Measurements from ENCODE around the gene MYOCD.

DNA sequence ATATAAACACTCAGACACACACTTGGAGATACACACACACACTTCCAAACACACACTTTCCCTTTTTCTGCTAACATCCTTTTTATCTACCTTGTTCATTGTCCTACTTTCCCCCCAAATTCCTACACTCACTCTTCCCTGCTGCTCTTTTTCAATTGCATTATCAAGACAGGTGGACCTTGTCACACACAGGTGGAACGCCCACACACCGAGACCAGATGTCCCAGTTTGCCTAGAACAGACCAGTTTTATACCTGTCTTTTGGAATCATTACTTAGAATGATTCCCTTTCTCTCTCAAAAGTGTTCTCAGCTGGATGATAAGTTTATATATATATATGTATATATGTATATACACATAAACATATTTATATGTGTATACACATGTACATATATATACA, 72.9 kb downstream of the MYOCD start:
- no peak for TF ChIP-seq POLR2A (IDR thresholded peaks at IDR 0.05)
- TF ChIP-seq, protein P1, sequence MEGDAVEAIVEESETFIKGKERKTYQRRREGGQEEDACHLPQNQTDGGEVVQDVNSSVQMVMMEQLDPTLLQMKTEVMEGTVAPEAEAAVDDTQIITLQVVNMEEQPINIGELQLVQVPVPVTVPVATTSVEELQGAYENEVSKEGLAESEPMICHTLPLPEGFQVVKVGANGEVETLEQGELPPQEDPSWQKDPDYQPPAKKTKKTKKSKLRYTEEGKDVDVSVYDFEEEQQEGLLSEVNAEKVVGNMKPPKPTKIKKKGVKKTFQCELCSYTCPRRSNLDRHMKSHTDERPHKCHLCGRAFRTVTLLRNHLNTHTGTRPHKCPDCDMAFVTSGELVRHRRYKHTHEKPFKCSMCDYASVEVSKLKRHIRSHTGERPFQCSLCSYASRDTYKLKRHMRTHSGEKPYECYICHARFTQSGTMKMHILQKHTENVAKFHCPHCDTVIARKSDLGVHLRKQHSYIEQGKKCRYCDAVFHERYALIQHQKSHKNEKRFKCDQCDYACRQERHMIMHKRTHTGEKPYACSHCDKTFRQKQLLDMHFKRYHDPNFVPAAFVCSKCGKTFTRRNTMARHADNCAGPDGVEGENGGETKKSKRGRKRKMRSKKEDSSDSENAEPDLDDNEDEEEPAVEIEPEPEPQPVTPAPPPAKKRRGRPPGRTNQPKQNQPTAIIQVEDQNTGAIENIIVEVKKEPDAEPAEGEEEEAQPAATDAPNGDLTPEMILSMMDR (IDR thresholded peaks at IDR 0.05), result no peak

Measured in vagina (tissue), 2 donors.